ENCODE measurements around the gene ARID1A. TPM values are rescaled to one million over a fixed set of nuclear protein-coding genes. Genes with fewer than 3 reads are reported as not detected.

The ARID1A gene
- total and polyA plus RNA-seq, 2 donors (not counting 3 experiments of a cell fraction or from before 2014, with no cell fraction given), result 36.9 to 77.2 TPM

DNA sequence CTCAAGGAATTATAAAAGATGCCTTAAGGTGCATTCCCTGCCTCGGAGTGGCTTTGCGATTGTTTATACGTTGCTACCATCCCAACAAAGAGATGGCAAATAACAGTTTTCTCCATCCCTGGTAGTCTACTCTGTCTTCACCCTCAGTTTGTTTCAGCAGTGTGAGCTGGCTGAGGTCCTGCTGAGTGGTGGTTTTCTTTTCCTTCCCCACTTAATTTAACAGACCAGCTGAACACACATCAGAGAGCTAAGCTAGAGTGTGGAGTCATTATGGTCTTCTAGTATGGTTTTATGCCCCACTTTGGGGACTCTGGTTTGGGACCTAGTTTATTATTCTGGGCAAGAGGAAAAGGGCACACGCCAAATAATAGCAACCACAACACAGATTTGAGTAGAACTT is 94.1 kb downstream of the ARID1A start:
- Histone ChIP-seq H3K27ac (ENCODE audit: insufficient read depth, low read depth, low read length) (no peak overlapping the region), H3K27me3 (ENCODE audit: control insufficient read depth in 2 of 2, insufficient read depth in 2 of 2, low read length in 2 of 2) (no peaks in the 10 kb centered on the region), H3K9me3 (replicated peaks; ENCODE audit: control insufficient read depth, insufficient read depth, low read length) (no peaks in the 10 kb centered on the region), H2AFZ (ENCODE audit: low read depth, low read length) (no peak overlapping the region), H3K4me1 (ENCODE audit: control insufficient read depth, extremely low read depth, insufficient read depth, low read length) (peaks cover 38% of the 10 kb centered on the region), H3K4me3 (replicated peaks in 1 of 3; ENCODE audit: insufficient read depth in 1 of 3, low read depth in 1 of 3, low read length in 3 of 3) (no peak overlapping the region), H4K20me1 (replicated peaks; ENCODE audit: control insufficient read depth, extremely low read depth, insufficient read depth, low read length) (no peaks in the 10 kb centered on the region), H3K79me2 (ENCODE audit: control insufficient read depth, insufficient read depth, low read length) (no peaks in the 10 kb centered on the region), H3K9me1 (replicated peaks; ENCODE audit: control insufficient read depth, extremely low read depth, insufficient read depth, low read length) (no peaks in the 10 kb centered on the region), H3K9ac (replicated peaks; ENCODE audit: extremely low read depth, insufficient read depth, low read length) (no peak overlapping the region), H3K4me2 (ENCODE audit: insufficient read depth, low read length) (no peak overlapping the region), H3K36me3 (ENCODE audit: control insufficient read depth in 2 of 2, extremely low read depth in 1 of 2, insufficient read depth in 2 of 2, low read length in 2 of 2) (peaks cover 0 to 6% of the 10 kb centered on the region in 2 experiments)
- intact Hi-C loops (cut with micrococcal nuclease) (loop anchor here (1.0 to 2.0 kb wide), 5 partner anchors 67 to 289 kb away; no protein-coding TSS in a partner anchor), dilution Hi-C loops (cut with MboI; ENCODE audit: extremely low pct_ligation_motif_present, low sequenced_read_pairs) (loop anchor here (5.0 kb wide), 1 partner anchor 88 kb away; no protein-coding TSS in a partner anchor)
- TF ChIP-seq JUN (IDR thresholded peaks at IDR 0.05; ENCODE audit: borderline replicate concordance, insufficient read depth, insufficient read length, low read depth) (no peak), EZH2 (IDR thresholded peaks at IDR 0.05; ENCODE audit: borderline replicate concordance, low read depth, low read length, severe bottlenecking) (no peak), FOS (IDR thresholded peaks at IDR 0.05; ENCODE audit: borderline replicate concordance, insufficient read depth, low read length) (no peak), GATA2 (IDR thresholded peaks at IDR 0.05; ENCODE audit: insufficient read depth, insufficient read length, low read depth, low read length) (no peak), POLR2A (IDR thresholded peaks at IDR 0.05; ENCODE audit: low read depth, low read length) (no peak), MAX (IDR thresholded peaks at IDR 0.05; ENCODE audit: insufficient read depth, insufficient read length) (no peak), MYC (IDR thresholded peaks at IDR 0.05; ENCODE audit: low read depth, low read length) (no peak), POLR2AphosphoS5 (IDR thresholded peaks at IDR 0.05; ENCODE audit: insufficient read depth, low read depth, low read length) (no peak)
- TF ChIP-seq, protein P1, sequence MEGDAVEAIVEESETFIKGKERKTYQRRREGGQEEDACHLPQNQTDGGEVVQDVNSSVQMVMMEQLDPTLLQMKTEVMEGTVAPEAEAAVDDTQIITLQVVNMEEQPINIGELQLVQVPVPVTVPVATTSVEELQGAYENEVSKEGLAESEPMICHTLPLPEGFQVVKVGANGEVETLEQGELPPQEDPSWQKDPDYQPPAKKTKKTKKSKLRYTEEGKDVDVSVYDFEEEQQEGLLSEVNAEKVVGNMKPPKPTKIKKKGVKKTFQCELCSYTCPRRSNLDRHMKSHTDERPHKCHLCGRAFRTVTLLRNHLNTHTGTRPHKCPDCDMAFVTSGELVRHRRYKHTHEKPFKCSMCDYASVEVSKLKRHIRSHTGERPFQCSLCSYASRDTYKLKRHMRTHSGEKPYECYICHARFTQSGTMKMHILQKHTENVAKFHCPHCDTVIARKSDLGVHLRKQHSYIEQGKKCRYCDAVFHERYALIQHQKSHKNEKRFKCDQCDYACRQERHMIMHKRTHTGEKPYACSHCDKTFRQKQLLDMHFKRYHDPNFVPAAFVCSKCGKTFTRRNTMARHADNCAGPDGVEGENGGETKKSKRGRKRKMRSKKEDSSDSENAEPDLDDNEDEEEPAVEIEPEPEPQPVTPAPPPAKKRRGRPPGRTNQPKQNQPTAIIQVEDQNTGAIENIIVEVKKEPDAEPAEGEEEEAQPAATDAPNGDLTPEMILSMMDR (IDR thresholded peaks at IDR 0.05; ENCODE audit: extremely low read depth in 1 of 2, insufficient read depth in 1 of 2, low read depth in 1 of 2, low read length in 2 of 2), result no peak
- POLR2A ChIA-PET, result interaction anchor here (1.1 kb wide), 1 partner anchor 98 kb away, joined by 4 read pairs; no protein-coding TSS in a partner anchor
- BruUV-seq (replicated peaks), result no TSS peak
- no peak for FAIRE-seq
- CTCF ChIA-PET, result interaction anchor here (0.9 to 9.4 kb wide), 19 partner anchors 10 to 289 kb away, joined by 3 to 428 read pairs (median 9); partner anchors contain the start of gene ARID1A
- no peak for DNase-seq (ENCODE audit: low read depth, low spot score)
